ENCODE data around the gene GPR33.
"Not testable (repeated sequence)": the region's sequence is repeated elsewhere in the genome, so short reads cannot be mapped to it uniquely, and the experiment has no call there.

GPR33 gene

GRCh38 chr14:31461545-31461944 lies 26.3 kb downstream of the GPR33 start:
- DNase-seq = no peak

GRCh38 chr14:31457665-31458659 lies 29.9 kb downstream of the GPR33 start:
- peak in 2 of 51 donors; percentile 45 to 56 for DNase-seq

- peak; percentile 64 to 98 (median 92) for DNase-seq
These were observed 30.8 kb downstream of the GPR33 start, which contains the start of gene DTD2 for GRCh38 chr14:31456841-31457664. DTD2 (minus strand) TSS chr14:31457506; CDS start chr14:31457393, 113 bp downstream.

- peak in 1 of 51 donors; percentile 24 for DNase-seq
These were observed 37.7 kb downstream of the GPR33 start for GRCh38 chr14:31449971-31450610.

GRCh38 chr14:31449136-31449535 lies 38.7 kb downstream of the GPR33 start:
- no peak for DNase-seq

- DNase-seq = no peak
These were observed 42.1 kb downstream of the GPR33 start for GRCh38 chr14:31445703-31446102.

- DNase-seq = no peak
These were observed 45.6 kb downstream of the GPR33 start for GRCh38 chr14:31442284-31442683.

GRCh38 chr14:31441273-31442111 lies 46.3 kb downstream of the GPR33 start:
- DNase-seq = no peak

GRCh38 chr14:31440280-31440679 lies 47.6 kb downstream of the GPR33 start:
- DNase-seq = no peak

- DNase-seq = peak in 2 of 51 donors; percentile 9 to 17
These were observed 48.3 kb downstream of the GPR33 start for GRCh38 chr14:31439561-31439960.

GRCh38 chr14:31437045-31437691 lies 50.7 kb downstream of the GPR33 start:
- DNase-seq = not testable (repeated sequence)

- DNase-seq = no peak
These were observed 52.6 kb downstream of the GPR33 start for GRCh38 chr14:31435276-31435675.

All from hypothalamus (tissue), 51 donors.